BJ (cell line): ENCODE results near the gene KDM4B. TPM values are rescaled to one million over a fixed set of nuclear protein-coding genes. Genes with fewer than 3 reads are reported as not detected.

ENCODE experiments used
- CTCF ChIA-PET: fragments of 350-600 bp; formaldehyde crosslinking; extraction: SDS; loops from one replicate; lab custom pipeline; 2021; ENCODE audit warnings: antibody characterized with exemption, inconsistent platforms; lab: Yijun Ruan, JAX
- POLR2A ChIA-PET: fragments of 300-600 bp; sonication (Branson Sonifier 250); formaldehyde crosslinking; extraction: SDS; loops from one replicate; lab custom pipeline; 2021; ENCODE audit warnings: antibody characterized with exemption; lab: Charles Lee
- DNase-seq: peaks from one replicate; pipeline ENCODE4 v3.0.0-alpha.2; 2011; ENCODE audit warnings: low read depth
- H3K27me3 ChIP-seq: 2 replicates; pipeline ENCODE4 v1.6.0; 2011; ENCODE audit warnings: low read length; ENCODE audit not compliant: control insufficient read depth, insufficient read depth
- H3K36me3 ChIP-seq: 2 replicates; pipeline ENCODE4 v1.5.1; 2011; ENCODE audit warnings: low read length; ENCODE audit not compliant: control insufficient read depth, insufficient read depth
- H3K4me3 ChIP-seq: 2 replicates; pipeline ENCODE4 v1.5.1; 2011; ENCODE audit warnings: low read depth, mild to moderate bottlenecking, control low read depth, low read length
- polyA plus RNA-seq: library from polyadenylated mRNA; depleted of rRNA; stranded (reverse); fragments of >200 nt; gene quantifications from 2 replicates; pipeline ENCODE4 v1.2.3, GENCODE V29; 2011
- TF ChIP-seq, protein P1 (sequence below): IDR thresholded peaks from 2 replicates; pipeline ENCODE4 v1.5.1; 2011; ENCODE audit warnings: low read depth, mild to moderate bottlenecking, control low read depth, inconsistent platforms, low read length, moderate library complexity; ENCODE audit not compliant: insufficient read depth

The KDM4B gene
- polyA plus RNA-seq, 1 experiment, result 15.2 TPM

DNA sequence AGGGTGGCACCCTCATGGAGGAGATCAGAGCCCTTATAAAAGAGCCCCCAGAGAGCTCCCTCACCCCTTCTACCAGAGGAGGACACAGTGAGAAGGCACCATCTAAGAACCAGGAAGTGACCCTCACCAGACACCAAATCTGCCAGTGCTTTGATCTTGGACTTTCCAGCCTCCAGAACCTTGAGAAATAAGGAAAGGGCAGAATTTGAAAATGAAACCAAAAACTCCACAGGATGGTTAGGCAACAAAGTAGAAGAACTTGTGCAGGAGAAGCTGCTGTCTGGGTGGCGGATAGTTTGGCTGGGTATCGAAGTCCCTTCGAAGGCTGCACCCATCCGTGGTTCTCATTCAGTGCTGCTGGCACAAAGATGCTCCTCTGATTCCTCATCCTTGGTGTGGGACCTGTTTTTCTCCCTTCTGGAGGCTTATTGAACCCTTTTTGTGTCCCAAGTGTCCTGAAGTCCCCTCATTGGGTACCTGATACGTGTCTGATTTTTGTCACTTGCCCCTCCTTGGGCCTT, 130.8 kb downstream of the KDM4B start:
- H3K36me3 ChIP-seq, result peaks cover 25% of the 10 kb centered on the region
- ChIA-PET POLR2A (no interaction called here), CTCF (interaction anchor here (0.7 kb wide), 1 partner anchor 945 kb away, joined by 3 read pairs; no protein-coding TSS in a partner anchor)
- H3K4me3 ChIP-seq, result no peak overlapping the region
- H3K27me3 ChIP-seq, result no peaks in the 10 kb centered on the region
- TF ChIP-seq, protein P1, sequence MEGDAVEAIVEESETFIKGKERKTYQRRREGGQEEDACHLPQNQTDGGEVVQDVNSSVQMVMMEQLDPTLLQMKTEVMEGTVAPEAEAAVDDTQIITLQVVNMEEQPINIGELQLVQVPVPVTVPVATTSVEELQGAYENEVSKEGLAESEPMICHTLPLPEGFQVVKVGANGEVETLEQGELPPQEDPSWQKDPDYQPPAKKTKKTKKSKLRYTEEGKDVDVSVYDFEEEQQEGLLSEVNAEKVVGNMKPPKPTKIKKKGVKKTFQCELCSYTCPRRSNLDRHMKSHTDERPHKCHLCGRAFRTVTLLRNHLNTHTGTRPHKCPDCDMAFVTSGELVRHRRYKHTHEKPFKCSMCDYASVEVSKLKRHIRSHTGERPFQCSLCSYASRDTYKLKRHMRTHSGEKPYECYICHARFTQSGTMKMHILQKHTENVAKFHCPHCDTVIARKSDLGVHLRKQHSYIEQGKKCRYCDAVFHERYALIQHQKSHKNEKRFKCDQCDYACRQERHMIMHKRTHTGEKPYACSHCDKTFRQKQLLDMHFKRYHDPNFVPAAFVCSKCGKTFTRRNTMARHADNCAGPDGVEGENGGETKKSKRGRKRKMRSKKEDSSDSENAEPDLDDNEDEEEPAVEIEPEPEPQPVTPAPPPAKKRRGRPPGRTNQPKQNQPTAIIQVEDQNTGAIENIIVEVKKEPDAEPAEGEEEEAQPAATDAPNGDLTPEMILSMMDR, result no peak
- no peak for DNase-seq

DNA sequence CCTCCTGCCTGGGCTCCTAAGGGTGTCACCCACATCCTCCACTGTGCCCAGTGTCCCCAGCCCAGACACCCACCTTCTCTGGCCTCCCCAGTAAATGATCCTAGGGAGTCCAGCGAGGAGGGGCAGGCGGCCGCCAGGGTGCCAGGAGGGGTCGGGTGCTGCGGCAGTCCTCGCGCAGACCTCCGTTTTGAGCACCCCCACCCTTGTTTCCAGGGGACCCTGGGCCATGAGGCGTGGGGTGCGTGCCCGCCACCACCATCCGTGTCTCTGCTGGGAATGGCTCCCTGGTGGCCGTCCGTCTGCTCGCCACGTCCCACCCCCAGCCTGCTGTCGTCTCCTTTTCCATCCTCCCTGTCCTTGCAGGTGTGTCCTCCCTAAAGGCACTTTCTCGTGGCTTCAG, 133.0 kb downstream of the KDM4B start:
- ChIA-PET POLR2A (no interaction called here), CTCF (no interaction called here)
- Histone ChIP-seq H3K27me3 (no peaks in the 10 kb centered on the region), H3K4me3 (no peak overlapping the region), H3K36me3 (peaks cover 35% of the 10 kb centered on the region)
- TF ChIP-seq, protein P1, result no peak
- DNase-seq, result no peak

DNA sequence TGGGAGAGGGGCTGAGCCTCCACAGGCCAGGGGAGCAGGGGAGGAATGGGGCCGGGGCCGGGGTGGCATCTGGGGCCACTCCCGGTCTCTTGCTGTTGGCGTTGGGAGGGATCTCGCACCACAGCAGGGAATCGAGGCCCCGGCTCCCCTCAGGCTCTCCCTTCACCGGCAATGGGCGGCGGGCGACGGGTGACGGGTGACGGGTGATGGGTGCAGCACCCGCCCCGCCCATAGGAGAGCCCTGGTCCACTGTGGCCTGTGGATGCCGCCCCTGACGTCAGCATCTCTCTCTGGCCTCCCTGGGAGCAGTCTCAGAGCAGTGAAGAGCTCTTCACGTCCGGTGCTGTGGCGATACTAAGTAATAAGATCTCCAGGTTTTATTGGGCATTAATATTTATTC, 133.6 kb downstream of the KDM4B start:
- CTCF ChIA-PET, result no interaction called here
- TF ChIP-seq, protein P1, result no peak
- Histone ChIP-seq H3K27me3 (no peaks in the 10 kb centered on the region), H3K4me3 (no peak overlapping the region), H3K36me3 (peaks cover 34% of the 10 kb centered on the region)
- POLR2A ChIA-PET, result no interaction called here
- no peak for DNase-seq

DNA sequence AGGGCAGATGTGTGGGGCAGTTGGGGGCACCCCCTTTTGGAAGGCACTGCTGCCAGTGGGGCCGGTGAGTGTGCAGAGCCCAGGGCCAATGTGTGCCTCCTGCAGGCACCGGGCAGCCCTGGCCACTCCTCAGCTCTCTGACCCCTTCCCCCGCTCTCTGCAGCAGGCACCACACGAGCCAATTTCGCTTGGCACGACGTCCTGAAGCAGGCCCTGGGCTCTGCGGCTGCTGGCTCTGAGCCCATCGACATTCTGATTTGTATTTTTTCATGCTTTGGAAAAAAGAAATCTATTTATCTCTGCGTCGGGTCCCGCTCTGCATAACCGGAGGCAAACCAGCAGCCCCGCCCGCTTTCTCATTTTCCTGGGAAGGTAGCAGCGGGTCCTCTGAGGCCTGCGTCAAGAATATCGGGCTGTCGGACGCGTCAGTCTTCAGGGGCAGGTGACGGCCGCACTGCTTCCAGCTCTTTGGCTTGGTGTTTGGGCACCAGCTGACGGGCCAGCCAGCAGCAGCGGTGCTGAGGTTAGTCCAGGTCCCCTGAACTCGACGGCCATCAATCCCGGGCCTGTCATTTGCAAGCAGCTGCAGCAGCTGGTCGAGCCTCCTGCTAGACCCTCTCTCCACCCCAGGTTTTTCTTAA, 134.3 kb downstream of the KDM4B start:
- H3K27me3 ChIP-seq, result no peaks in the 10 kb centered on the region
- POLR2A ChIA-PET, result no interaction called here
- no peak for DNase-seq
- peaks cover 36% of the 10 kb centered on the region for H3K36me3 ChIP-seq
- H3K4me3 ChIP-seq, result no peak overlapping the region
- TF ChIP-seq, protein P1, result no peak
- CTCF ChIA-PET, result no interaction called here

DNA sequence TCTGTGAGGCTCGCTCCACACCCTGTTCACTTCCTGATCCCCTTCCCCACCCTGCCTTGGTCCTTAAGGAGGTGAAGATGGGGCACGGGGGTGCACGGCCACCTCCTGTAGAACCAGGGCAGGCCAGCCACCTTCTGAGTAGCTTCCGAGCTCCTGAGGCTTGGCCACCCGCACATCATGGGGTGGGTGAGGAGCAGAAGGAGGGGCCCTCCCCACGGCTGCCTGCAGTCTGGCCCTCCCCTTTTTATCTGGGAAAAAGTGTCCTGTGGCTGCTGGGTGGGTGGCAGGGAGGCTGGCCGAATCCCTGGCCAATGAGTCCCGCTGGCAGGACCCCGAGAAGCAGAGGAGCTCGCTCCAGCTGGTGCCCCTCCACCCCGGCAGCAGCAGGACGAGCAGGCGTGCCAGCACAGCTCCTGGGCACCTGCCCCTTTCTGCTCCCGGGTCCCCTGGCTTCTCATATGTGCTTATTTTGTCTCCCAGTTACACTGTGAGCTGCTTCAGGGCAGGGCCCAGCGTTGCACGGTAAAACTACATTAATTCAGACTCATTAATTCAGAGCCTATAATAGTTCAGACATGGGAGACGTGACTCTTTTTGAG, 135.0 kb downstream of the KDM4B start:
- ChIA-PET CTCF (interaction anchor here (0.6 to 0.7 kb wide), 2 partner anchors 28 to 29 kb away, joined by 3 to 5 read pairs; no protein-coding TSS in a partner anchor), POLR2A (no interaction called here)

More for the DNA sequence above, 135.0 kb downstream of the KDM4B start:
- Histone ChIP-seq H3K27me3 (no peaks in the 10 kb centered on the region), H3K4me3 (no peak overlapping the region), H3K36me3 (peaks cover 32% of the 10 kb centered on the region)
- no peak for DNase-seq
- TF ChIP-seq, protein P1, result no peak
